ENCODE data around the gene AHDC1.
"Not testable (repeated sequence)": the region's sequence is repeated elsewhere in the genome, so short reads cannot be mapped to it uniquely, and the experiment has no call there.

AHDC1 gene

GRCh38 chr1:27633298-27633610 lies 29.3 kb upstream of the AHDC1 start:
- DNase-seq (ENCODE audit: low read depth, low spot score): no peak

GRCh38 chr1:27632387-27633297 lies 28.7 kb upstream of the AHDC1 start:
- no peak for DNase-seq (ENCODE audit: low read depth, low spot score)

- no peak for DNase-seq (ENCODE audit: low read depth, low spot score)
Measured at GRCh38 chr1:27630859-27631491, 27.0 kb upstream of the AHDC1 start.

- no peak for DNase-seq (ENCODE audit: low read depth, low spot score)
Measured at GRCh38 chr1:27628712-27629111, 24.8 kb upstream of the AHDC1 start.

- not testable (repeated sequence) for DNase-seq (ENCODE audit: low read depth, low spot score)
Measured at GRCh38 chr1:27627733-27628132, 23.8 kb upstream of the AHDC1 start.

GRCh38 chr1:27627061-27627460 lies 23.1 kb upstream of the AHDC1 start:
- DNase-seq (ENCODE audit: low read depth, low spot score): no peak

GRCh38 chr1:27626031-27626935 lies 22.3 kb upstream of the AHDC1 start:
- no peak for DNase-seq (ENCODE audit: low read depth, low spot score)

- no peak for DNase-seq (ENCODE audit: low read depth, low spot score)
Measured at GRCh38 chr1:27624467-27625178, 20.7 kb upstream of the AHDC1 start.

GRCh38 chr1:27623327-27624212 lies 19.6 kb upstream of the AHDC1 start:
- DNase-seq (ENCODE audit: low read depth, low spot score): no peak

GRCh38 chr1:27622828-27623227 lies 18.9 kb upstream of the AHDC1 start:
- DNase-seq (ENCODE audit: low read depth, low spot score): no peak

- no peak for DNase-seq (ENCODE audit: low read depth, low spot score)
Measured at GRCh38 chr1:27621051-27621920, 17.3 kb upstream of the AHDC1 start.

- not testable (repeated sequence) for DNase-seq (ENCODE audit: low read depth, low spot score)
Measured at GRCh38 chr1:27619782-27620438, 16.0 kb upstream of the AHDC1 start.

GRCh38 chr1:27618341-27619082 lies 14.6 kb upstream of the AHDC1 start:
- DNase-seq (ENCODE audit: low read depth, low spot score): no peak

GRCh38 chr1:27617420-27617819 lies 13.5 kb upstream of the AHDC1 start:
- DNase-seq (ENCODE audit: low read depth, low spot score): no peak

- no peak for DNase-seq (ENCODE audit: low read depth, low spot score)
Measured at GRCh38 chr1:27616441-27616840, 12.5 kb upstream of the AHDC1 start.

GRCh38 chr1:27615346-27616192 lies 11.6 kb upstream of the AHDC1 start:
- DNase-seq (ENCODE audit: low read depth, low spot score): no peak

- no peak for DNase-seq (ENCODE audit: low read depth, low spot score)
Measured at GRCh38 chr1:27614625-27615344, 10.8 kb upstream of the AHDC1 start.
